ENCODE results near the gene PSMB7. TPM values are rescaled to one million over a fixed set of nuclear protein-coding genes. Genes with fewer than 3 reads are reported as not detected.

The PSMB7 gene
- total and polyA plus RNA-seq, 2 of the 13 experiments (the other 11 are each of a cell fraction or from before 2014, with no cell fraction given) = 259 to 291 TPM

- peak overlapping the region; percentile 97 for H3K27ac ChIP-seq (ENCODE audit: extremely low read length, insufficient read depth, low read length)
Observed at GRCh38 chr9:124385623-124386022, 29.6 kb downstream of the PSMB7 start.

More at GRCh38 chr9:124385623-124386022, 29.6 kb downstream of the PSMB7 start:
- intact Hi-C loops (cut with micrococcal nuclease; ENCODE audit: unreplicated experiment) (loop anchor here (2.0 kb wide), 1 partner anchor 15 kb away; no protein-coding TSS in a partner anchor), in situ Hi-C loops (cut with HindIII; ENCODE audit: extremely low pct_ligation_motif_present, low pct_unique_long_range_greater_than_20kb) (no loop called here)
- 49% methylated on average over 7 of the region's 7 CpGs for WGBS (ENCODE audit: low lambda C conversion rate)
- Histone ChIP-seq H3K4me2 (ENCODE audit: low read depth, low read length) (peak overlapping the region; percentile 91), H3K9me3 (ENCODE audit: low read length) (no peaks in the 10 kb centered on the region), H3K27me3 (ENCODE audit: control insufficient read depth in 1 of 2, insufficient read depth in 2 of 2, low read length in 2 of 2) (no peaks in the 10 kb centered on the region), H3K4me1 (ENCODE audit: insufficient read depth, low read length) (peaks cover 84% of the 10 kb centered on the region), H4K20me1 (ENCODE audit: insufficient read depth, low read length) (no peaks in the 10 kb centered on the region), H3K36me3 (replicated peaks in 1 of 2; ENCODE audit: control insufficient read depth in 1 of 2, insufficient read depth in 2 of 2, low read length in 2 of 2) (peaks cover 6 to 23% of the 10 kb centered on the region in 2 experiments; a peak in 4 of 5 replicates), H3K4me3 (replicated peaks in 1 of 3; ENCODE audit: insufficient read depth in 1 of 3, low read depth in 2 of 3, low read length in 3 of 3) (peak overlapping the region; percentile 3 to 59 (median 20); a peak in 3 of 6 replicates), H3K9ac (ENCODE audit: insufficient read depth, low read depth, low read length) (peak overlapping the region; percentile 74), H3K79me2 (ENCODE audit: insufficient read depth, low read length) (peaks cover 74% of the 10 kb centered on the region), H2AFZ (ENCODE audit: low read length) (no peak overlapping the region)
- POLR2A ChIA-PET = interaction anchor here (1.3 to 1.4 kb wide), 2 partner anchors 126 to 243 kb away, joined by 3 to 4 read pairs; no protein-coding TSS in a partner anchor
- TF ChIP-seq GATAD1 (CRISPR knock-in tag; IDR thresholded peaks at IDR 0.05) (no peak), NR2C2 (CRISPR knock-in tag; IDR thresholded peaks at IDR 0.05; ENCODE audit: borderline replicate concordance) (no peak), SP1 (IDR thresholded peaks at IDR 0.05) (no peak), SP1 (CRISPR knock-in tag; IDR thresholded peaks at IDR 0.05) (no peak), ZNF562 (CRISPR knock-in tag; IDR thresholded peaks at IDR 0.05; ENCODE audit: borderline replicate concordance) (no peak), KDM5A (IDR thresholded peaks at IDR 0.05; ENCODE audit: borderline replicate concordance, low read length) (0 out of 2 replicates have a peak, but pooled peaks have one; percentile 11), HNF4A (CRISPR knock-in tag; IDR thresholded peaks at IDR 0.05) (no peak), MXD3 (CRISPR knock-in tag; IDR thresholded peaks at IDR 0.05) (no peak), ZMYM2 (CRISPR knock-in tag; IDR thresholded peaks at IDR 0.05) (0 out of 2 replicates have a peak, but pooled peaks have one; percentile 4), CBX1 (IDR thresholded peaks at IDR 0.05; ENCODE audit: low read depth) (no peak), CHD4 (IDR thresholded peaks at IDR 0.05; ENCODE audit: borderline replicate concordance, low read length) (0 out of 2 replicates have a peak, but pooled peaks have one; percentile 24)
- TF ChIP-seq, protein P1, sequence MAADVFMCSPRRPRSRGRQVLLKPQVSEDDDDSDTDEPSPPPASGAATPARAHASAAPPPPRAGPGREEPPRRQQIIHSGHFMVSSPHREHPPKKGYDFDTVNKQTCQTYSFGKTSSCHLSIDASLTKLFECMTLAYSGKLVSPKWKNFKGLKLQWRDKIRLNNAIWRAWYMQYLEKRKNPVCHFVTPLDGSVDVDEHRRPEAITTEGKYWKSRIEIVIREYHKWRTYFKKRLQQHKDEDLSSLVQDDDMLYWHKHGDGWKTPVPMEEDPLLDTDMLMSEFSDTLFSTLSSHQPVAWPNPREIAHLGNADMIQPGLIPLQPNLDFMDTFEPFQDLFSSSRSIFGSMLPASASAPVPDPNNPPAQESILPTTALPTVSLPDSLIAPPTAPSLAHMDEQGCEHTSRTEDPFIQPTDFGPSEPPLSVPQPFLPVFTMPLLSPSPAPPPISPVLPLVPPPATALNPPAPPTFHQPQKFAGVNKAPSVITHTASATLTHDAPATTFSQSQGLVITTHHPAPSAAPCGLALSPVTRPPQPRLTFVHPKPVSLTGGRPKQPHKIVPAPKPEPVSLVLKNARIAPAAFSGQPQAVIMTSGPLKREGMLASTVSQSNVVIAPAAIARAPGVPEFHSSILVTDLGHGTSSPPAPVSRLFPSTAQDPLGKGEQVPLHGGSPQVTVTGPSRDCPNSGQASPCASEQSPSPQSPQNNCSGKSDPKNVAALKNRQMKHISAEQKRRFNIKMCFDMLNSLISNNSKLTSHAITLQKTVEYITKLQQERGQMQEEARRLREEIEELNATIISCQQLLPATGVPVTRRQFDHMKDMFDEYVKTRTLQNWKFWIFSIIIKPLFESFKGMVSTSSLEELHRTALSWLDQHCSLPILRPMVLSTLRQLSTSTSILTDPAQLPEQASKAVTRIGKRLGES (CRISPR knock-in tag; IDR thresholded peaks at IDR 0.05; ENCODE audit: borderline replicate concordance) = no peak
- no peak for DNase-seq (ENCODE audit: low spot score)
- no peak for ATAC-seq
- CTCF ChIA-PET (ENCODE audit: low intra/inter-chr PET ratio, low total read pairs) = no interaction called here
- BruUV-seq (replicated peaks) = no TSS peak
- no peak for FAIRE-seq
